Mammary epithelial cell (primary cell): ENCODE data around the gene GPRC6A.

Experiments
- EZH2 ChIP-seq: IDR thresholded peaks from 2 replicates; pipeline ENCODE4 v1.6.1; 2012; ENCODE audit warnings: low read length, inconsistent platforms, borderline replicate concordance
- TF ChIP-seq, protein P1 (sequence below), 2 donors: IDR thresholded peaks in 1 of 2; conservative IDR thresholded peaks in 1 of 2; 2 replicates each; pipeline ENCODE4 v1.5.1; 2011 to 2012; ENCODE audit warnings: inconsistent platforms in 2 of 2, low read length in 2 of 2, mild to moderate bottlenecking in 2 of 2, control low read depth in 1 of 2, low read depth in 1 of 2; ENCODE audit not compliant: insufficient read depth in 1 of 2; ENCODE audit errors: extremely low read depth in 1 of 2

GRCh38 chr6:116866281-116866871 lies 37.5 kb upstream of the GPRC6A start:
- TF ChIP-seq, protein P1, sequence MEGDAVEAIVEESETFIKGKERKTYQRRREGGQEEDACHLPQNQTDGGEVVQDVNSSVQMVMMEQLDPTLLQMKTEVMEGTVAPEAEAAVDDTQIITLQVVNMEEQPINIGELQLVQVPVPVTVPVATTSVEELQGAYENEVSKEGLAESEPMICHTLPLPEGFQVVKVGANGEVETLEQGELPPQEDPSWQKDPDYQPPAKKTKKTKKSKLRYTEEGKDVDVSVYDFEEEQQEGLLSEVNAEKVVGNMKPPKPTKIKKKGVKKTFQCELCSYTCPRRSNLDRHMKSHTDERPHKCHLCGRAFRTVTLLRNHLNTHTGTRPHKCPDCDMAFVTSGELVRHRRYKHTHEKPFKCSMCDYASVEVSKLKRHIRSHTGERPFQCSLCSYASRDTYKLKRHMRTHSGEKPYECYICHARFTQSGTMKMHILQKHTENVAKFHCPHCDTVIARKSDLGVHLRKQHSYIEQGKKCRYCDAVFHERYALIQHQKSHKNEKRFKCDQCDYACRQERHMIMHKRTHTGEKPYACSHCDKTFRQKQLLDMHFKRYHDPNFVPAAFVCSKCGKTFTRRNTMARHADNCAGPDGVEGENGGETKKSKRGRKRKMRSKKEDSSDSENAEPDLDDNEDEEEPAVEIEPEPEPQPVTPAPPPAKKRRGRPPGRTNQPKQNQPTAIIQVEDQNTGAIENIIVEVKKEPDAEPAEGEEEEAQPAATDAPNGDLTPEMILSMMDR (conservative IDR thresholded peaks at IDR 0.05 in 1 of 2, IDR thresholded peaks at IDR 0.05 in 1 of 2; ENCODE audit: extremely low read depth in 1 of 2, insufficient read depth in 1 of 2, low read depth in 1 of 2, low read length in 2 of 2) = no peak
- TF ChIP-seq EZH2 = no peak
